HepG2 (cell line): ENCODE data around the gene IKZF3. TPM values are rescaled to one million over a fixed set of nuclear protein-coding genes. Genes with fewer than 3 reads are reported as not detected.
A peak's percentile ranks its signal among the peaks of the same experiment; 100 is the strongest.

Experiments used
- ATRX ChIP-seq: sonication (generic); formaldehyde crosslinking; IDR thresholded peaks from 2 replicates; pipeline ENCODE4 v1.4.0; 2020; ENCODE audit warnings: missing genetic modification reagents, borderline replicate concordance
- CBX2 ChIP-seq, 2 experiments: fragments of 200-600 bp in 1 of 2; sonication (generic); formaldehyde crosslinking in 1 of 2; IDR thresholded peaks; 2 replicates each; pipeline versions ENCODE4 v1.7.0 to v1.8.1; 2018 to 2022; ENCODE audit warnings: low read depth in 2 of 2, low read length in 1 of 2, mild to moderate bottlenecking in 1 of 2, missing genetic modification reagents in 1 of 2
- FOSL2 ChIP-seq: sonication (generic); formaldehyde crosslinking; IDR thresholded peaks from 2 replicates; pipeline ENCODE4 v1.4.0; 2020; ENCODE audit warnings: missing genetic modification reagents
- HNRNPK ChIP-seq: fragments of 200-400 bp; formaldehyde crosslinking; IDR thresholded peaks from 2 replicates; pipeline ENCODE4 v1.6.1; 2018; ENCODE audit warnings: low read length, low read depth, moderate library complexity, mild to moderate bottlenecking; ENCODE audit not compliant: poor library complexity, severe bottlenecking
- HOXA3 ChIP-seq: sonication (generic); formaldehyde crosslinking; IDR thresholded peaks from 2 replicates; pipeline ENCODE4 v1.5.0; 2020; ENCODE audit warnings: missing genetic modification reagents
- MEIS2 ChIP-seq: sonication (generic); formaldehyde crosslinking; IDR thresholded peaks from 2 replicates; pipeline ENCODE4 v1.9.0; 2021; ENCODE audit warnings: mild to moderate bottlenecking, missing genetic modification reagents
- TP53 ChIP-seq: sonication (generic); formaldehyde crosslinking; conservative IDR thresholded peaks from 2 replicates; pipeline ENCODE4 v1.4.0; 2020; ENCODE audit warnings: missing genetic modification reagents
- ZBTB38 ChIP-seq: sonication (generic); formaldehyde crosslinking; IDR thresholded peaks from 2 replicates; pipeline ENCODE4 v1.5.1; 2020; ENCODE audit warnings: mild to moderate bottlenecking, missing genetic modification reagents
- ZBTB8A ChIP-seq: sonication (generic); formaldehyde crosslinking; IDR thresholded peaks from 2 replicates; pipeline ENCODE4 v1.4.0; 2020; ENCODE audit warnings: mild to moderate bottlenecking, low read depth, missing genetic modification reagents, borderline replicate concordance
- ZNF10 ChIP-seq: sonication (generic); formaldehyde crosslinking; IDR thresholded peaks from 2 replicates; pipeline ENCODE4 v1.4.0; 2020; ENCODE audit warnings: mild to moderate bottlenecking, low read depth, missing genetic modification reagents, borderline replicate concordance
- ZNF607 ChIP-seq: sonication (generic); formaldehyde crosslinking; IDR thresholded peaks from 2 replicates; pipeline ENCODE4 v1.5.1; 2020; ENCODE audit warnings: missing genetic modification reagents, mild to moderate bottlenecking, borderline replicate concordance
- ZNF766 ChIP-seq: sonication (generic); formaldehyde crosslinking; IDR thresholded peaks from 2 replicates; pipeline ENCODE4 v1.5.0; 2020; ENCODE audit warnings: missing genetic modification reagents, borderline replicate concordance
- ZNF788 ChIP-seq: sonication (generic); formaldehyde crosslinking; IDR thresholded peaks from 2 replicates; pipeline ENCODE4 v1.5.0; 2020; ENCODE audit warnings: mild to moderate bottlenecking, missing genetic modification reagents, borderline replicate concordance
- ZNF879 ChIP-seq: sonication (generic); formaldehyde crosslinking; IDR thresholded peaks from 2 replicates; pipeline ENCODE4 v1.8.1; 2023; ENCODE audit warnings: missing genetic modification reagents
- polyA plus RNA-seq, 8 experiments: library from polyadenylated mRNA; depleted of rRNA in 3 of 8; stranded (reverse) in 7 of 8; unstranded in 1 of 8; fragments of >200 nt; fragmentation: Illumina TruSeq in 4 of 8; extraction: Trizol in 4 of 8; gene quantifications; 2 replicates each; pipeline versions ENCODE4 v1.2.1 to v1.2.3, GENCODE V29; 2011 to 2016; ENCODE audit warnings: low read depth in 4 of 8, missing spikeins in 1 of 8, mixed read lengths in 1 of 8; ENCODE audit not compliant: insufficient read depth in 1 of 8
- total RNA-seq, 5 experiments: library from RNA; depleted of rRNA; stranded (reverse); fragments of >200 nt; fragmentation: Illumina TruSeq; extraction: Trizol; gene quantifications; 2 replicates each; pipeline ENCODE4 v1.2.3, GENCODE V29; 2016; ENCODE audit warnings: low read depth in 1 of 5
- TF ChIP-seq, protein P1 (sequence below): sonication (generic); formaldehyde crosslinking; IDR thresholded peaks from 2 replicates; pipeline ENCODE4 v1.5.0; 2020; ENCODE audit warnings: mild to moderate bottlenecking, missing genetic modification reagents, moderate library complexity
- TF ChIP-seq, protein P2 (sequence below): sonication (generic); formaldehyde crosslinking; IDR thresholded peaks from 2 replicates; pipeline ENCODE4 v1.4.0; 2020; ENCODE audit warnings: missing genetic modification reagents
- TF ChIP-seq, protein P3 (sequence below): IDR thresholded peaks from 2 replicates; pipeline ENCODE4 v1.6.1; 2016; ENCODE audit warnings: mild to moderate bottlenecking
- TF ChIP-seq, protein P4 (sequence below): IDR thresholded peaks from 2 replicates; pipeline ENCODE4 v1.6.1; 2016; ENCODE audit warnings: low read depth, borderline replicate concordance

The IKZF3 gene
- total and polyA plus RNA-seq, 2 of the 13 experiments (the other 11 are each of a cell fraction or from before 2014, with no cell fraction given): not detected

DNA sequence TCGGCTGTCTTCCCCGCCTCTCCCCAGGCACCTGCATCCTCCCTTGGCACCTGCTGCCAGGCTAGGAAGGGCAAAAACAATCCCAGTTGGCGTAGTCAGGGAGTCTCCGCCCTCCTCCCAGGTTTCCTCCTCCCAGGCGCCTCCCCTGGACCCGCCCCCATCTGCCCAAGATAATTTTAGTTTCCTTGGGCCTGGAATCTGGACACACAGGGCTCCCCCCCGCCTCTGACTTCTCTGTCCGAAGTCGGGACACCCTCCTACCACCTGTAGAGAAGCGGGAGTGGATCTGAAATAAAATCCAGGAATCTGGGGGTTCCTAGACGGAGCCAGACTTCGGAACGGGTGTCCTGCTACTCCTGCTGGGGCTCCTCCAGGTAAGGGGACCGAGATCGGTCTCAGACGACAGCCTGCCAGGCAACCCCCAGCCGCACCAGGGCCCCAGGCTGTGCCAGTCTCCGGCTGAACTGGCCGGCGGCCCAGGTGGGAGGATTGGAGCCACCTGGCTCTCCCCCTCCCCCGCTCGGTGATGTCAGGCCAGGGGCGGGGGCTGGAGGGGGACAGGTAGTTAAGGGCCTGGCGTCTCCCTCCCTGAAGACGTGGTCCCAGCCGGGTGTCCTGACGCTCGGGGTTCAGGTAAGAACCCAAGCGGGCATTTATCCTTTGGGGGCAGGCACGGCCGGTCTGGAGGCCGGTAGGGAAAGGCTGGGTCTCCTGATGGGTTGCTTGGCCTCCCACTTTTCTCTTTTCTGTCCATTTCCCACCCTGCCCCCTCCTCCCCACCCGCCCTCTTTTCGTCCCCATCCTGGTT is 126.1 kb downstream of the IKZF3 start, which contains the start of gene GRB7 (continued):
- TF ChIP-seq, protein P1, sequence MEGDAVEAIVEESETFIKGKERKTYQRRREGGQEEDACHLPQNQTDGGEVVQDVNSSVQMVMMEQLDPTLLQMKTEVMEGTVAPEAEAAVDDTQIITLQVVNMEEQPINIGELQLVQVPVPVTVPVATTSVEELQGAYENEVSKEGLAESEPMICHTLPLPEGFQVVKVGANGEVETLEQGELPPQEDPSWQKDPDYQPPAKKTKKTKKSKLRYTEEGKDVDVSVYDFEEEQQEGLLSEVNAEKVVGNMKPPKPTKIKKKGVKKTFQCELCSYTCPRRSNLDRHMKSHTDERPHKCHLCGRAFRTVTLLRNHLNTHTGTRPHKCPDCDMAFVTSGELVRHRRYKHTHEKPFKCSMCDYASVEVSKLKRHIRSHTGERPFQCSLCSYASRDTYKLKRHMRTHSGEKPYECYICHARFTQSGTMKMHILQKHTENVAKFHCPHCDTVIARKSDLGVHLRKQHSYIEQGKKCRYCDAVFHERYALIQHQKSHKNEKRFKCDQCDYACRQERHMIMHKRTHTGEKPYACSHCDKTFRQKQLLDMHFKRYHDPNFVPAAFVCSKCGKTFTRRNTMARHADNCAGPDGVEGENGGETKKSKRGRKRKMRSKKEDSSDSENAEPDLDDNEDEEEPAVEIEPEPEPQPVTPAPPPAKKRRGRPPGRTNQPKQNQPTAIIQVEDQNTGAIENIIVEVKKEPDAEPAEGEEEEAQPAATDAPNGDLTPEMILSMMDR (CRISPR knock-in tag): peak; percentile 1; the same call in 1 of the 2 replicates
- TF ChIP-seq ZNF766 (CRISPR knock-in tag) (peak; percentile 81; the same call in 1 of the 2 replicates), ZNF788 (CRISPR knock-in tag) (0 out of 2 replicates have a peak, but pooled peaks have one; percentile 33), CBX2 (IDR thresholded peaks at IDR 0.05; ENCODE audit: low read depth, low read length) (no peak), CBX2 (CRISPR knock-in tag; IDR thresholded peaks at IDR 0.05; ENCODE audit: low read depth) (no peak), MEIS2 (CRISPR knock-in tag) (peak; percentile 21; the same call in 1 of the 2 replicates), ATRX (no peak), ZBTB38 (CRISPR knock-in tag) (no peak; the same call in 1 of the 2 replicates), HNRNPK (no peak), ZBTB8A (CRISPR knock-in tag) (no peak), HOXA3 (CRISPR knock-in tag) (peak; percentile 62), ZNF879 (CRISPR knock-in tag) (peak; percentile 25; the same call in 1 of the 2 replicates), FOSL2 (peak; percentile 8; the same call in 1 of the 2 replicates), ZNF607 (CRISPR knock-in tag) (peak; percentile 75; the same call in 1 of the 2 replicates), ZNF10 (CRISPR knock-in tag) (no peak), TP53 (CRISPR knock-in tag) (no peak)
- TF ChIP-seq, protein P2, sequence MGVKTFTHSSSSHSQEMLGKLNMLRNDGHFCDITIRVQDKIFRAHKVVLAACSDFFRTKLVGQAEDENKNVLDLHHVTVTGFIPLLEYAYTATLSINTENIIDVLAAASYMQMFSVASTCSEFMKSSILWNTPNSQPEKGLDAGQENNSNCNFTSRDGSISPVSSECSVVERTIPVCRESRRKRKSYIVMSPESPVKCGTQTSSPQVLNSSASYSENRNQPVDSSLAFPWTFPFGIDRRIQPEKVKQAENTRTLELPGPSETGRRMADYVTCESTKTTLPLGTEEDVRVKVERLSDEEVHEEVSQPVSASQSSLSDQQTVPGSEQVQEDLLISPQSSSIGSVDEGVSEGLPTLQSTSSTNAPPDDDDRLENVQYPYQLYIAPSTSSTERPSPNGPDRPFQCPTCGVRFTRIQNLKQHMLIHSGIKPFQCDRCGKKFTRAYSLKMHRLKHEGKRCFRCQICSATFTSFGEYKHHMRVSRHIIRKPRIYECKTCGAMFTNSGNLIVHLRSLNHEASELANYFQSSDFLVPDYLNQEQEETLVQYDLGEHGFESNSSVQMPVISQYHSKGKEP (CRISPR knock-in tag): 0 out of 2 replicates have a peak, but pooled peaks have one; percentile 48
- TF ChIP-seq, protein P3, sequence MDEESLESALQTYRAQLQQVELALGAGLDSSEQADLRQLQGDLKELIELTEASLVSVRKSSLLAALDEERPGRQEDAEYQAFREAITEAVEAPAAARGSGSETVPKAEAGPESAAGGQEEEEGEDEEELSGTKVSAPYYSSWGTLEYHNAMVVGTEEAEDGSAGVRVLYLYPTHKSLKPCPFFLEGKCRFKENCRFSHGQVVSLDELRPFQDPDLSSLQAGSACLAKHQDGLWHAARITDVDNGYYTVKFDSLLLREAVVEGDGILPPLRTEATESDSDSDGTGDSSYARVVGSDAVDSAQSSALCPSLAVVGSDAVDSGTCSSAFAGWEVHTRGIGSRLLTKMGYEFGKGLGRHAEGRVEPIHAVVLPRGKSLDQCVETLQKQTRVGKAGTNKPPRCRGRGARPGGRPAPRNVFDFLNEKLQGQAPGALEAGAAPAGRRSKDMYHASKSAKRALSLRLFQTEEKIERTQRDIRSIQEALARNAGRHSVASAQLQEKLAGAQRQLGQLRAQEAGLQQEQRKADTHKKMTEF: peak; percentile 25; the same call in 1 of the 2 replicates
- TF ChIP-seq, protein P4, sequence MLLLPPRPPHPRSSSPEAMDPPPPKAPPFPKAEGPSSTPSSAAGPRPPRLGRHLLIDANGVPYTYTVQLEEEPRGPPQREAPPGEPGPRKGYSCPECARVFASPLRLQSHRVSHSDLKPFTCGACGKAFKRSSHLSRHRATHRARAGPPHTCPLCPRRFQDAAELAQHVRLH (CRISPR knock-in tag): peak; percentile 61; the same call in 1 of the 2 replicates
